B cell (primary cell): ENCODE data around the gene SLN. TPM values are rescaled to one million over a fixed set of nuclear protein-coding genes. Genes with fewer than 3 reads are reported as not detected.

ENCODE experiments used
- ATAC-seq: fragments of 200-7000 bp; cut with Tn5 transposase; one replicate; pipeline ENCODE4 v1.10.0; 2021; ENCODE audit warnings: low read depth, mild to moderate bottlenecking, moderate number of reproducible peaks, moderate library complexity
- CTCF ChIA-PET: fragments of 350-600 bp; sonication (Branson Sonifier 250); formaldehyde crosslinking; loops from one replicate; lab custom pipeline; 2021; ENCODE audit warnings: antibody characterized with exemption, inconsistent platforms; lab: Charles Lee
- POLR2A ChIA-PET: fragments of 350-600 bp; sonication (Branson Sonifier 250); formaldehyde crosslinking; loops from one replicate; lab custom pipeline; 2021; ENCODE audit warnings: antibody characterized with exemption; lab: Charles Lee
- DNase-seq: peaks from one replicate; pipeline ENCODE4 v3.0.0; 2013
- H2AFZ ChIP-seq: 2 replicates; pipeline ENCODE4 v1.6.1; 2012; ENCODE audit warnings: mild to moderate bottlenecking, low read depth, low read length; ENCODE audit not compliant: insufficient read depth, poor library complexity, severe bottlenecking
- H3K27ac ChIP-seq, 2 donors: 1 replicate in 1 of 2; 2 replicates in 1 of 2; pipeline ENCODE4 v1.5.1; 2012 to 2013; ENCODE audit warnings: low read length in 2 of 2, mild to moderate bottlenecking in 2 of 2, moderate library complexity in 1 of 2
- H3K27me3 ChIP-seq, 4 experiments: fragments of 200-600 bp in 1 of 4; sonication (generic) in 1 of 4; replicated peaks in 1 of 4; 1 replicate in 2 of 4; 2 replicates in 2 of 4; pipeline versions ENCODE4 v1.6.1 to v1.7.0; 2013 to 2016; ENCODE audit warnings: low read length in 3 of 4, mild to moderate bottlenecking in 2 of 4, mixed read lengths in 1 of 4, moderate library complexity in 1 of 4; ENCODE audit not compliant: insufficient read depth in 4 of 4, control insufficient read depth in 3 of 4; ENCODE audit errors: control extremely low read depth in 1 of 4
- H3K36me3 ChIP-seq, 2 experiments: replicated peaks in 1 of 2; 1 replicate in 1 of 2; 2 replicates in 1 of 2; pipeline versions ENCODE4 v1.6.1 to v1.7.1; 2013; ENCODE audit warnings: low read length in 1 of 2; ENCODE audit not compliant: insufficient read depth in 2 of 2, control insufficient read depth in 1 of 2; ENCODE audit errors: control extremely low read depth in 1 of 2, extremely low read depth in 1 of 2
- H3K4me1 ChIP-seq, 2 donors: fragments of 200-600 bp in 1 of 2; sonication (generic) in 1 of 2; 1 replicate in 1 of 2; 2 replicates in 1 of 2; pipeline versions ENCODE4 v1.5.1 to v1.6.1; 2013 to 2017; ENCODE audit warnings: low read length in 2 of 2; ENCODE audit not compliant: control insufficient read depth in 2 of 2, insufficient read depth in 2 of 2
- H3K4me2 ChIP-seq: replicated peaks from 2 replicates; pipeline ENCODE3; 2012; ENCODE audit warnings: mild to moderate bottlenecking, low read depth, low read length; ENCODE audit not compliant: poor library complexity, severe bottlenecking
- H3K4me3 ChIP-seq, 5 experiments: fragments of 200-600 bp in 1 of 5; sonication (generic) in 1 of 5; 1 replicate in 3 of 5; 2 replicates in 2 of 5; pipeline versions ENCODE4 v1.5.1 to v1.7.0; 2011 to 2016; ENCODE audit warnings: low read length in 4 of 5, mild to moderate bottlenecking in 4 of 5, low read depth in 2 of 5, control low read depth in 1 of 5, moderate library complexity in 1 of 5; ENCODE audit not compliant: insufficient read depth in 1 of 5; ENCODE audit errors: control extremely low read depth in 1 of 5, extremely low read depth in 1 of 5
- H3K79me2 ChIP-seq: fragments of 200-600 bp; sonication (generic); one replicate; pipeline ENCODE4 v1.6.0; 2016; ENCODE audit warnings: low read length; ENCODE audit not compliant: control insufficient read depth, insufficient read depth
- H3K9ac ChIP-seq: fragments of 200-600 bp; sonication (generic); 2 replicates; pipeline ENCODE4 v1.6.1; 2017; ENCODE audit warnings: mild to moderate bottlenecking, low read length, moderate library complexity
- H3K9me3 ChIP-seq, 3 donors: one replicate each; pipeline versions ENCODE4 v1.6.1 to v1.7.1; 2013; ENCODE audit warnings: low read length in 2 of 3; ENCODE audit not compliant: control insufficient read depth in 2 of 3, insufficient read depth in 1 of 3; ENCODE audit errors: control extremely low read depth in 1 of 3
- H4K20me1 ChIP-seq: 2 replicates; pipeline ENCODE4 v1.6.0; 2012; ENCODE audit warnings: mild to moderate bottlenecking, low read length; ENCODE audit not compliant: insufficient read depth, control insufficient read depth, poor library complexity, severe bottlenecking
- H3K27ac Mint-ChIP-seq: one replicate; pipeline ENCODE4 v1.8.0; 2021; ENCODE audit warnings: mixed read lengths
- H3K27me3 Mint-ChIP-seq: one replicate; pipeline ENCODE4 v1.8.0; 2021; ENCODE audit warnings: mixed read lengths
- H3K4me1 Mint-ChIP-seq: one replicate; pipeline ENCODE4 v1.8.0; 2021; ENCODE audit warnings: mixed read lengths
- H3K4me3 Mint-ChIP-seq: one replicate; pipeline ENCODE4 v1.8.0; 2021; ENCODE audit warnings: mixed read lengths
- H3K9me3 Mint-ChIP-seq: one replicate; pipeline ENCODE4 v1.8.0; 2022; ENCODE audit warnings: mixed read lengths; ENCODE audit not compliant: insufficient read depth
- CTCF ChIP-seq: fragments of 200-600 bp; IDR thresholded peaks from one replicate; pipeline ENCODE4 v1.8.0; 2022; ENCODE audit warnings: antibody characterized with exemption, mild to moderate bottlenecking
- EZH2 ChIP-seq: IDR thresholded peaks from 2 replicates; pipeline ENCODE4 v1.6.1; 2012; ENCODE audit warnings: borderline replicate concordance, low read depth, mild to moderate bottlenecking, moderate library complexity, low read length; ENCODE audit not compliant: insufficient read depth, poor library complexity, severe bottlenecking
- WGBS: methylation state at CpG from one replicate; pipeline ENCODE4 v1.1.5; 2013; ENCODE audit warnings: missing lambda C conversion rate; ENCODE audit not compliant: insufficient coverage; 5-methylcytosine and 5-hydroxymethylcytosine counted together
- intact Hi-C: fragments of 100-400 bp; cut with micrococcal nuclease; formaldehyde crosslinking; loops from one replicate; pipeline ENCODE4 v1.10.0; 2022
- polyA plus RNA-seq: library from polyadenylated mRNA; depleted of rRNA; stranded (reverse); fragments of >200 nt; gene quantifications from 2 replicates; pipeline ENCODE4 v1.2.3, GENCODE V29; 2012
- total RNA-seq, 2 donors: library from RNA; stranded (reverse); fragments of 120-200 nt in 1 of 2; gene quantifications; 1 replicate in 1 of 2; 2 replicates in 1 of 2; pipeline versions ENCODE4 v1.2.3 to v1.2.4, GENCODE V29; 2013 to 2022

The SLN gene
- total and polyA plus RNA-seq, 2 donors (not counting 1 experiment from before 2014, with no cell fraction given), result not detected

- ATAC-seq, result no peak
- H3K9me3 Mint-ChIP-seq, result no peaks in the 10 kb centered on the region
- no peaks in the 10 kb centered on the region for H3K79me2 ChIP-seq
- no peak overlapping the region for H3K27ac Mint-ChIP-seq
- no peak overlapping the region for H2AFZ ChIP-seq
- DNase-seq, result no peak
- no peaks in the 10 kb centered on the region for H3K36me3 ChIP-seq
- no peaks in the 10 kb centered on the region for H3K9me3 ChIP-seq
- no peaks in the 10 kb centered on the region for H3K4me1 Mint-ChIP-seq
- no peak overlapping the region for H3K27ac ChIP-seq
- no peak for TF ChIP-seq EZH2
- TF ChIP-seq CTCF, result no peak
- intact Hi-C loops, result no loop called here
- ChIA-PET POLR2A (no interaction called here), CTCF (no interaction called here)
- H3K9ac ChIP-seq, result no peak overlapping the region
- H3K4me1 ChIP-seq, result no peaks in the 10 kb centered on the region
- H3K4me2 ChIP-seq, result no peak overlapping the region
- 74% methylated on average over 3 of the region's 3 CpGs for WGBS
- H3K27me3 Mint-ChIP-seq, result peaks cover 35% of the 10 kb centered on the region
- H3K27me3 ChIP-seq, result peaks cover 0 to 3% (median 0%) of the 10 kb centered on the region in 4 experiments
- H3K4me3 Mint-ChIP-seq, result no peak overlapping the region
- H4K20me1 ChIP-seq, result no peaks in the 10 kb centered on the region
- H3K4me3 ChIP-seq, result no peak overlapping the region
Measured at GRCh38 chr11:107704451-107704850, 7.4 kb downstream of the SLN start.

GRCh38 chr11:107702723-107703122 is 9.1 kb downstream of the SLN start:
- H3K4me3 Mint-ChIP-seq, result no peak overlapping the region
- no peak overlapping the region for H3K27ac Mint-ChIP-seq
- no peaks in the 10 kb centered on the region for H3K9me3 Mint-ChIP-seq
- WGBS, result 89% methylated on average over 2 of the region's 2 CpGs
- intact Hi-C loops, result no loop called here
- Histone ChIP-seq H3K4me1 (no peaks in the 10 kb centered on the region), H3K4me3 (no peak overlapping the region), H2AFZ (no peak overlapping the region), H3K27me3 (peaks cover 0 to 3% (median 0%) of the 10 kb centered on the region in 4 experiments), H3K9ac (no peak overlapping the region), H3K36me3 (no peaks in the 10 kb centered on the region), H3K4me2 (no peak overlapping the region), H3K27ac (no peak overlapping the region), H4K20me1 (no peaks in the 10 kb centered on the region), H3K79me2 (no peaks in the 10 kb centered on the region), H3K9me3 (no peaks in the 10 kb centered on the region)
- no peaks in the 10 kb centered on the region for H3K4me1 Mint-ChIP-seq
- no peak for TF ChIP-seq EZH2
- no peak for TF ChIP-seq CTCF
- no peak for DNase-seq
- ChIA-PET POLR2A (no interaction called here), CTCF (no interaction called here)
- no peak for ATAC-seq
- H3K27me3 Mint-ChIP-seq, result peaks cover 28% of the 10 kb centered on the region
